Thyroid gland (tissue), 4 donors: Measurements from ENCODE around the gene RYR2. TPM values are rescaled to one million over a fixed set of nuclear protein-coding genes. Genes with fewer than 3 reads are reported as not detected.

Source experiments
- DNase-seq, 2 donors: peaks; one replicate each; pipeline ENCODE4 v3.0.0-alpha.2; 2019
- H3K27ac ChIP-seq, 3 donors: fragments of 200-600 bp; sonication (generic); 1 replicate in 2 of 3; 2 replicates in 1 of 3; pipeline ENCODE4 v1.5.1; 2016 to 2019; ENCODE audit warnings: mild to moderate bottlenecking in 1 of 3, moderate library complexity in 1 of 3
- H3K27me3 ChIP-seq: fragments of 200-600 bp; sonication (generic); one replicate; pipeline ENCODE4 v1.5.1; 2019
- H3K36me3 ChIP-seq, 2 donors: fragments of 200-600 bp; sonication (generic); one replicate each; pipeline ENCODE4 v1.5.1; 2016 to 2019
- H3K4me1 ChIP-seq, 2 donors: fragments of 200-600 bp; sonication (generic); one replicate each; pipeline ENCODE4 v1.5.1; 2017 to 2019
- H3K4me3 ChIP-seq, 3 donors: fragments of 200-600 bp; sonication (generic); replicated peaks in 1 of 3; 1 replicate in 2 of 3; 2 replicates in 1 of 3; pipeline ENCODE4 v1.5.1; 2016; ENCODE audit warnings: mild to moderate bottlenecking in 1 of 3
- H3K9me3 ChIP-seq: fragments of 200-600 bp; sonication (generic); one replicate; pipeline ENCODE4 v1.5.1; 2017
- POLR2A ChIP-seq, 2 donors: fragments of 450-650 bp; IDR thresholded peaks; one replicate each; pipeline ENCODE4 v1.6.1; 2017; ENCODE audit warnings: antibody characterized with exemption in 2 of 2, mild to moderate bottlenecking in 2 of 2, moderate library complexity in 1 of 2
- WGBS, 2 donors: methylation state at CpG; one replicate each; pipeline ENCODE4 v1.1.5; 2017; 5-methylcytosine and 5-hydroxymethylcytosine counted together
- intact Hi-C: fragments of 100-400 bp; cut with DNase I; formaldehyde crosslinking; loops from one replicate; pipeline ENCODE4 v1.15.1; 2023
- total RNA-seq, 4 donors: library from RNA; depleted of rRNA; stranded (reverse); fragments of >200 nt; gene quantifications; one replicate each; pipeline ENCODE4 v1.2.3, GENCODE V29; 2016
- TF ChIP-seq, protein P1 (sequence below), 6 experiments: fragments of 200-600 bp in 3 of 6; fragments of 450-650 bp in 3 of 6; sonication (generic) in 3 of 6; IDR thresholded peaks; one replicate each; pipeline ENCODE4 v1.5.1; 2016 to 2019; ENCODE audit warnings: antibody characterized with exemption in 6 of 6, mild to moderate bottlenecking in 2 of 6, inconsistent platforms in 1 of 6, moderate library complexity in 1 of 6

The RYR2 gene
- total RNA-seq, 4 donors from 2014 or later = 6.6 to 31.8 (median 28.2) TPM

DNA sequence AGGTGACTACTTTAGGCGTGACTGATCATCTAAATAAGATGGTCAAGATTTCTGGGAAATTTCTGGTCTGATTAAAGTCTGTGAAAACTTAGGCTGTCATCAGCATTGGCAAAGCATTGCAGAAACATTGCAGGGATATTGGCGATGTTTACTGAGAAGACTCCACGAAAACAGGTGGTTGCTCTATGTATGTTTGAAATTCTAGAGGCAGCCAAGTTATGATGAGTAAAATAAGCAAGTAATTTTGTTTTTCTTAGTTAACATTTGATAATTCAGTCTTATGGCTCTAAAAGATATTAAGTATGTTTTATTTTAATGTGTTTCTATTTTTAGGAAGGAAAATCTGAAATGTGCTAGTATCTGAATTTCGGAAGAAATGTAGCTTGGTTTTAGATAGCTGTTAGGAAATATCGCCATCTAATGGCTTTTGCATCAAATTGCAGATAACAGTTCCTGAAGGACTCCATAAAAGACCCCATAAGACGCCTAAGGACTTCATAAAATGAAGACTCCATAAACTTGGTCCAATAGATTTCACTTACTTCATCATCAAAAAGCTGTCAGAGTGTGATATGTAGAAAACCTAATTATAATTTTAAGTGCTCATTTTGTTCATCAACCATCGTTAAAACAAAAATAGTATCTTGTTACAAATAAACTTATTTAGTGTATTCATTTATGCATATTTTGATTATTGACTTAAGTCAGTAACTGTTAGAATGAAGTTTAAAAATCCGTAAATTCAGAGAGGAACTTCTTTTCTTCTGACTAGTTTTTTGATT lies 344.6 kb downstream of the RYR2 start:
- Histone ChIP-seq H3K4me3 (no peak overlapping the region), H3K27me3 (no peaks in the 10 kb centered on the region), H3K4me1 (no peaks in the 10 kb centered on the region), H3K36me3 (no peaks in the 10 kb centered on the region), H3K9me3 (no peaks in the 10 kb centered on the region), H3K27ac (no peak overlapping the region)
- intact Hi-C loops = loop anchor here (10.0 kb wide), 1 partner anchor 352 kb away; no protein-coding TSS in a partner anchor
- 59 to 66% methylated on average over 8 of the region's 8 CpGs for WGBS, 2 donors
- no peak for TF ChIP-seq POLR2A (IDR thresholded peaks at IDR 0.05)
- TF ChIP-seq, protein P1, sequence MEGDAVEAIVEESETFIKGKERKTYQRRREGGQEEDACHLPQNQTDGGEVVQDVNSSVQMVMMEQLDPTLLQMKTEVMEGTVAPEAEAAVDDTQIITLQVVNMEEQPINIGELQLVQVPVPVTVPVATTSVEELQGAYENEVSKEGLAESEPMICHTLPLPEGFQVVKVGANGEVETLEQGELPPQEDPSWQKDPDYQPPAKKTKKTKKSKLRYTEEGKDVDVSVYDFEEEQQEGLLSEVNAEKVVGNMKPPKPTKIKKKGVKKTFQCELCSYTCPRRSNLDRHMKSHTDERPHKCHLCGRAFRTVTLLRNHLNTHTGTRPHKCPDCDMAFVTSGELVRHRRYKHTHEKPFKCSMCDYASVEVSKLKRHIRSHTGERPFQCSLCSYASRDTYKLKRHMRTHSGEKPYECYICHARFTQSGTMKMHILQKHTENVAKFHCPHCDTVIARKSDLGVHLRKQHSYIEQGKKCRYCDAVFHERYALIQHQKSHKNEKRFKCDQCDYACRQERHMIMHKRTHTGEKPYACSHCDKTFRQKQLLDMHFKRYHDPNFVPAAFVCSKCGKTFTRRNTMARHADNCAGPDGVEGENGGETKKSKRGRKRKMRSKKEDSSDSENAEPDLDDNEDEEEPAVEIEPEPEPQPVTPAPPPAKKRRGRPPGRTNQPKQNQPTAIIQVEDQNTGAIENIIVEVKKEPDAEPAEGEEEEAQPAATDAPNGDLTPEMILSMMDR (IDR thresholded peaks at IDR 0.05) = peak in 5 of 6 experiments; percentile 37 to 83 (median 71)
- no peak for DNase-seq

DNA sequence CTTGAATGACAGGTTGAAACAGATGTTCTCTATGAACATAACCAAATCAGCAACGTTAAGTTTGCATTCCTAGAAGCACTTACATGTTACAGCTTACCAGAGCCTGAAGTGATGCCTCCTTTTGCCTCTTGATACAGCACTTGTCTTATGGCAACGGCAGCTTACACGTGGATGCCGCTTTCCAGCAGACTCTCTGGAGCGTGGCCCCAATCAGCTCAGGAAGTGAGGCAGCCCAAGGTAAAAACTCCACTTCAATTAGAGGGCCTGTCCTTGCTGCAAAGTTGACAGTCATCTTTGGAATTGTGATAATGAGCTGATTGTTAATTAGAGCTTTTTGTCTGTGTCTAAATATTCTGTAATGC lies 345.1 kb downstream of the RYR2 start:
- no peaks in the 10 kb centered on the region for H3K9me3 ChIP-seq
- H3K4me1 ChIP-seq = no peaks in the 10 kb centered on the region
- intact Hi-C loops = loop anchor here (10.0 kb wide), 1 partner anchor 352 kb away; no protein-coding TSS in a partner anchor
- TF ChIP-seq, protein P1 (IDR thresholded peaks at IDR 0.05) = no peak
- no peak for TF ChIP-seq POLR2A (IDR thresholded peaks at IDR 0.05)
- H3K27ac ChIP-seq = no peak overlapping the region
- peak; percentile 50 for DNase-seq
- H3K4me3 ChIP-seq = no peak overlapping the region
- H3K27me3 ChIP-seq = no peaks in the 10 kb centered on the region
- WGBS, 2 donors = 43 to 47% methylated on average over 5 of the region's 5 CpGs
- no peaks in the 10 kb centered on the region for H3K36me3 ChIP-seq

DNA sequence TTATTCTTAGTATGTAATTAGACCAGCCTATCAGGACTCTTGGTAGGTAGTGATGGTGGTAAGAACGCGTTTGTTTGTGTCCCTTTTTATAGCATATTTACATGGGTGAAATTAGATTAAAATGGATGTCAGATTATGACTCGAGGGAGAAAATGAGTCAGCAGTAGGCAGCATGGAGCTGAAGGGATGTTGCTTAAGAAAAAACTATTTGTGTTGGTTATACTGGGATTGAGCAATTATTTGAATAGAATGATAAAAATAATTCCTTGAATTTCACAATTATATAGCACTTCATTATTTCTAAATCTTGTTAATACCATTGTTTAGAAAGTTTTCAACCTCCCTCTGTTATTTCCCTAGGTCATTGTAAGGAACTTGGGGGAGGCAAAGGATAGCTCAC lies 348.8 kb downstream of the RYR2 start:
- TF ChIP-seq, protein P1 (IDR thresholded peaks at IDR 0.05) = no peak
- TF ChIP-seq POLR2A (IDR thresholded peaks at IDR 0.05) = no peak
- no peak overlapping the region for H3K4me3 ChIP-seq
- H3K27ac ChIP-seq = no peak overlapping the region
- no peaks in the 10 kb centered on the region for H3K9me3 ChIP-seq
- H3K27me3 ChIP-seq = no peaks in the 10 kb centered on the region
- DNase-seq = no peak
- intact Hi-C loops = no loop called here
- H3K36me3 ChIP-seq = no peaks in the 10 kb centered on the region
- 65 to 87% methylated on average over 3 of the region's 3 CpGs for WGBS, 2 donors
- no peaks in the 10 kb centered on the region for H3K4me1 ChIP-seq

DNA sequence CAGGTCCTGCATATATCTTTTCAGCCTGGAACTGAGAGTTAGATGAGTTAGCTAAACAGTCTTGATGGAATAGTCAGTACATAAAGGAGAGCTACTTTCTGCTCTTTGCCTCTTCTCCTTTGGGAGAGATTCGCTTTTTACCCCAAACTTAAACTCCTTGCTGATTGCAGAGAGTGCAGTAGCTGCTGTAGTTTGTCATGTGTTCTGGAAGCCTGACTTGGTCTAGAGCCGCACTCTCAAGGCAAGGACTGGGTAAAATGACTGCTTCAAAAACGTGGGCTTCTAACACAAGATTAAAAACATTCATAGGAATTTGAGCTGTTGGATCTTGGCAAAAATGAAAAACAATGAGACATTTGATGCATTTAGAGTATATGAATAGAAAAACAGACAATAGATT lies 351.6 kb downstream of the RYR2 start:
- WGBS, 2 donors = 60 to 65% methylated on average over 3 of the region's 3 CpGs
- Histone ChIP-seq H3K4me1 (no peaks in the 10 kb centered on the region), H3K27ac (no peak overlapping the region), H3K36me3 (no peaks in the 10 kb centered on the region), H3K4me3 (no peak overlapping the region), H3K27me3 (no peaks in the 10 kb centered on the region), H3K9me3 (no peaks in the 10 kb centered on the region)
- TF ChIP-seq, protein P1 (IDR thresholded peaks at IDR 0.05) = no peak
- no peak for TF ChIP-seq POLR2A (IDR thresholded peaks at IDR 0.05)
- intact Hi-C loops = no loop called here
- no peak for DNase-seq

DNA sequence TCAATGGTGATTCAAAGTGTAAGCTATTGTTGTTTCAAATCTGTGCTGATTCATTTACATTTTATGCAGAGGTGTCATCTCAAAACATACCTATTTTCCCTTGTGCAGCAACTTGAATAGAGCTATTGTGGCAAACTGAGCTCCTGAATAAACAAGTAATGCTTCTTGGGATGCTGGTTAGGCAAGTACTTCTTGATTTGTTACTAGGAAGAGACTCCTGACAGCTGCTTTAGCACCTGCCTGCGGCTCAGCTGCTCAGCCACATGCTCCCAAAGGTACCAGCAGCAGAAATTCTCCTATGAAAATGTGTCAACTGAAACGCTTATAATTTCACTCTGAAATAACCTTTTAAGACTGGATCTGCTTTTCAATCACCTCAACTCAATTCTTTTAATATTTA lies 352.3 kb downstream of the RYR2 start:
- 66 to 83% methylated on average over 2 of the region's 2 CpGs for WGBS, 2 donors
- Histone ChIP-seq H3K27ac (no peak overlapping the region), H3K27me3 (no peaks in the 10 kb centered on the region), H3K36me3 (no peaks in the 10 kb centered on the region), H3K4me3 (no peak overlapping the region), H3K4me1 (no peaks in the 10 kb centered on the region), H3K9me3 (no peaks in the 10 kb centered on the region)
- TF ChIP-seq, protein P1 (IDR thresholded peaks at IDR 0.05) = no peak
- TF ChIP-seq POLR2A (IDR thresholded peaks at IDR 0.05) = no peak
- no peak for DNase-seq
- intact Hi-C loops = no loop called here
